ENCODE data around the gene CACNB4.

Gene CACNB4

GRCh38 chr2:151977631-151978030, 121.2 kb downstream of the CACNB4 start:
- Histone ChIP-seq H3K9me2 (replicated peaks; ENCODE audit: low read depth, low read length) (no peaks in the 10 kb centered on the region), H2AFZ (ENCODE audit: low read length) (no peak overlapping the region), H3F3A (ENCODE audit: low read depth) (no peaks in the 10 kb centered on the region), H3K4me3 (ENCODE audit: low read length, poor library complexity, severe bottlenecking) (no peak overlapping the region), H3K36me3 (ENCODE audit: insufficient read depth, low read length) (no peaks in the 10 kb centered on the region), H3K27me3 (ENCODE audit: insufficient read depth, low read length, poor library complexity, severe bottlenecking) (no peaks in the 10 kb centered on the region), H4K20me1 (ENCODE audit: insufficient read depth, low read length, poor library complexity, severe bottlenecking) (no peaks in the 10 kb centered on the region), H3K4me1 (ENCODE audit: insufficient read depth, low read length, poor library complexity, severe bottlenecking) (peaks cover 3% of the 10 kb centered on the region), H3K9ac (ENCODE audit: low read depth, low read length, poor library complexity, severe bottlenecking) (no peak overlapping the region), H3K79me2 (ENCODE audit: insufficient read depth, low read length) (no peaks in the 10 kb centered on the region), H3K4me2 (ENCODE audit: low read depth, low read length, poor library complexity, severe bottlenecking) (no peak overlapping the region), H3K9me3 (ENCODE audit: insufficient read depth, low read depth, low read length) (no peaks in the 10 kb centered on the region)
- TF ChIP-seq, protein P1, sequence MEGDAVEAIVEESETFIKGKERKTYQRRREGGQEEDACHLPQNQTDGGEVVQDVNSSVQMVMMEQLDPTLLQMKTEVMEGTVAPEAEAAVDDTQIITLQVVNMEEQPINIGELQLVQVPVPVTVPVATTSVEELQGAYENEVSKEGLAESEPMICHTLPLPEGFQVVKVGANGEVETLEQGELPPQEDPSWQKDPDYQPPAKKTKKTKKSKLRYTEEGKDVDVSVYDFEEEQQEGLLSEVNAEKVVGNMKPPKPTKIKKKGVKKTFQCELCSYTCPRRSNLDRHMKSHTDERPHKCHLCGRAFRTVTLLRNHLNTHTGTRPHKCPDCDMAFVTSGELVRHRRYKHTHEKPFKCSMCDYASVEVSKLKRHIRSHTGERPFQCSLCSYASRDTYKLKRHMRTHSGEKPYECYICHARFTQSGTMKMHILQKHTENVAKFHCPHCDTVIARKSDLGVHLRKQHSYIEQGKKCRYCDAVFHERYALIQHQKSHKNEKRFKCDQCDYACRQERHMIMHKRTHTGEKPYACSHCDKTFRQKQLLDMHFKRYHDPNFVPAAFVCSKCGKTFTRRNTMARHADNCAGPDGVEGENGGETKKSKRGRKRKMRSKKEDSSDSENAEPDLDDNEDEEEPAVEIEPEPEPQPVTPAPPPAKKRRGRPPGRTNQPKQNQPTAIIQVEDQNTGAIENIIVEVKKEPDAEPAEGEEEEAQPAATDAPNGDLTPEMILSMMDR (conservative IDR thresholded peaks at IDR 0.05; ENCODE audit: low read length) = no peak
- TF ChIP-seq EZH2phosphoT487 (IDR thresholded peaks at IDR 0.05; ENCODE audit: borderline replicate concordance) = no peak

DNA sequence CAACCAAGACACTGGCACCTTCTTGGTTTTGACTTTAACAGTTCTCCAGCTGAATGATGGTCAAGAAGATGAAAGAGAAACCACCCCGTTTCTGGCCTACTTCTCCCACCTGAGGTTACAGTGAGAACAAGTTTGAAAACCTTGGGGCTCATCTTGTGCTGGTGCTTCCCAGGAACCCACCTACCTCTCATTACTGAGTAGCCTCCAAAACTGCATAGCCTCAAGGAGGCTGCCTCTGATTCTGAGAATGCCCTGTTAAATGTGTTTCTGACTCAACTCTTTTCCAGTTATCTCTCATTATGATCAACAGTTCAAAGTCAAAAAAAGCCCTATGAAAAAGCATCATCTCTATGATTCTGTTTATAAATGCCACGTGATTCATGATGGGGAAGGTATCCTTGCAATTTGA, 121.9 kb downstream of the CACNB4 start:
- no peaks in the 10 kb centered on the region for H3K36me3 ChIP-seq (ENCODE audit: insufficient read depth, low read length)
- no peaks in the 10 kb centered on the region for H3F3A ChIP-seq (ENCODE audit: low read depth)
- H3K9me3 ChIP-seq (ENCODE audit: insufficient read depth, low read depth, low read length) = no peaks in the 10 kb centered on the region
- no peak overlapping the region for H3K4me3 ChIP-seq (ENCODE audit: low read length, poor library complexity, severe bottlenecking)
- H3K4me1 ChIP-seq (ENCODE audit: insufficient read depth, low read length, poor library complexity, severe bottlenecking) = peaks cover 3% of the 10 kb centered on the region
- no peak overlapping the region for H3K9ac ChIP-seq (ENCODE audit: low read depth, low read length, poor library complexity, severe bottlenecking)
- no peaks in the 10 kb centered on the region for H3K79me2 ChIP-seq (ENCODE audit: insufficient read depth, low read length)
- no peaks in the 10 kb centered on the region for H4K20me1 ChIP-seq (ENCODE audit: insufficient read depth, low read length, poor library complexity, severe bottlenecking)
- no peak for TF ChIP-seq EZH2phosphoT487 (IDR thresholded peaks at IDR 0.05; ENCODE audit: borderline replicate concordance)
- TF ChIP-seq, protein P1 (conservative IDR thresholded peaks at IDR 0.05; ENCODE audit: low read length) = no peak
- H2AFZ ChIP-seq (ENCODE audit: low read length) = no peak overlapping the region
- H3K4me2 ChIP-seq (ENCODE audit: low read depth, low read length, poor library complexity, severe bottlenecking) = no peak overlapping the region
- H3K9me2 ChIP-seq (replicated peaks; ENCODE audit: low read depth, low read length) = no peaks in the 10 kb centered on the region
- H3K27me3 ChIP-seq (ENCODE audit: insufficient read depth, low read length, poor library complexity, severe bottlenecking) = no peaks in the 10 kb centered on the region

DNA sequence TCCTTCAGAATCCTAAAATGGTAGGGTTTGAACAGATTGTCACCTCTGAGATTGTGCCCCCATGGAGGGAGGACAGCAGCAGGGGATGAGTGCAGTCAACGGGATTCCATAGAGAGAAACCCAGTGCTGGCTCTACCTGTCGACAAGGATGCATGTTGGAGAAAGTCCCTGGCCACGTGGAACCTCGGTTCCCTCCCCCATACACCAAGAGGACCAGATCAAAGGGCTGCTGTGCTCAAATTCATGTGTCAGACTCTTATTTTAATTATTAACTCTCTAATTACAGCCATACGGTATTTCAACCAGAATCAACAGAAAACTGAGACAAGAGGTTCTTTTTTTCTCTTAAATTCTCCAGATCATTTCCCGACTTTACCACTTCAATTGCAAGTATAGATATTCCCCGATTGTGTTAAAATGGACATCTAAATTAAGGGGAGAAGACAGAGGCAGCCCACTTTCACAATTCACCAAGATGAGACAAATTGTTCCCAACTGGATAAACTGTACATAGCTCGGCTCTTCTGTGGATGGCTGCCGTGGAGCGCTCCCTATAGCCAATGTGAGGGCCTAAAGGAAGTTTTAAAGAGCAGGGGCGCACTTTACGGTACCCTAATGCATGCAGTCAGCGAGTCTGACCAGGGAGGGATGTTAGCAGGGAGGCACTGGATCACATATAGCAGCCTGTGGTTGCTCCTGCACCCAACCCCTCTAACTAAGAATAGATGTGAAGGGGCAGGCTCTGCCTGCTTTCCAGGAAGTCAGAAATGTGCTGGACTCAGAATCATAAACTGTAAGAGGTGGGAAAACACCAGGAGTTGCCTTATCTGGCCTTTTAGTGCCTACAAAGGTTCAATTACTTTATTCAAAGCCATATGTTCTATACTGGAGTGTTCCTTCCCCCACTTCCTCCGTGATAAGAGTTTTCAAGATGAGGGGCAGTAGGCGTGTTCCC, 123.1 kb downstream of the CACNB4 start:
- H3K4me1 ChIP-seq (ENCODE audit: insufficient read depth, low read length, poor library complexity, severe bottlenecking) = peaks cover 3% of the 10 kb centered on the region
- TF ChIP-seq EZH2phosphoT487 (IDR thresholded peaks at IDR 0.05; ENCODE audit: borderline replicate concordance) = no peak
- TF ChIP-seq, protein P1 (conservative IDR thresholded peaks at IDR 0.05; ENCODE audit: low read length) = no peak
- H4K20me1 ChIP-seq (ENCODE audit: insufficient read depth, low read length, poor library complexity, severe bottlenecking) = no peaks in the 10 kb centered on the region
- no peak overlapping the region for H2AFZ ChIP-seq (ENCODE audit: low read length)
- H3K9me2 ChIP-seq (replicated peaks; ENCODE audit: low read depth, low read length) = no peaks in the 10 kb centered on the region
- H3K9ac ChIP-seq (ENCODE audit: low read depth, low read length, poor library complexity, severe bottlenecking) = no peak overlapping the region
- H3K4me3 ChIP-seq (ENCODE audit: low read length, poor library complexity, severe bottlenecking) = no peak overlapping the region
- no peak overlapping the region for H3K4me2 ChIP-seq (ENCODE audit: low read depth, low read length, poor library complexity, severe bottlenecking)
- no peaks in the 10 kb centered on the region for H3K36me3 ChIP-seq (ENCODE audit: insufficient read depth, low read length)
- H3K79me2 ChIP-seq (ENCODE audit: insufficient read depth, low read length) = no peaks in the 10 kb centered on the region
- no peaks in the 10 kb centered on the region for H3K9me3 ChIP-seq (ENCODE audit: insufficient read depth, low read depth, low read length)
- no peaks in the 10 kb centered on the region for H3F3A ChIP-seq (ENCODE audit: low read depth)
- no peaks in the 10 kb centered on the region for H3K27me3 ChIP-seq (ENCODE audit: insufficient read depth, low read length, poor library complexity, severe bottlenecking)

Measured in Loucy (cell line).